ENCODE results near the gene DTX3.

DNA sequence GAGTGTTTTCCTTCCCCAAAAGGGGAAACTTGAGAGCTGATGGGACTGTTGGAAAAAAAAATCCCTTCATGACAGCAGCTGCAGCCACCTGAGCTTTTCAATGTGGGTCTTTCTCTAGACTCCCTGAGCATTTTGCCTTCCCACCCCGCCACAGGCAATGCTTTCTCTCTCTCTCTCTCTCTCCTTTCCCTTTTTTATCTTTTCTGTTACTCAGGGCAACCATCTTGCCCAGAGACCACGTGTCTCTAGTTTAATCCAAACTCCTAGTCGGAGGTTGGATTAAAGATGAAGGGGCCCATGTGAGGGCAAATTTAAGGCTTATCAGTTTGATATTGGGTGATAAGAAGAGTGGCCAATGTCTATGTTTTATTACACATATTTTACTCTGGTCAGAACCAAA is 54.3 kb downstream of the DTX3 start:
- TF ChIP-seq POLR2A (IDR thresholded peaks at IDR 0.05) (no peak), POLR2AphosphoS5 (IDR thresholded peaks at IDR 0.05; ENCODE audit: insufficient read depth in 1 of 2, low read depth in 1 of 2) (no peak)
- TF ChIP-seq, protein P1, sequence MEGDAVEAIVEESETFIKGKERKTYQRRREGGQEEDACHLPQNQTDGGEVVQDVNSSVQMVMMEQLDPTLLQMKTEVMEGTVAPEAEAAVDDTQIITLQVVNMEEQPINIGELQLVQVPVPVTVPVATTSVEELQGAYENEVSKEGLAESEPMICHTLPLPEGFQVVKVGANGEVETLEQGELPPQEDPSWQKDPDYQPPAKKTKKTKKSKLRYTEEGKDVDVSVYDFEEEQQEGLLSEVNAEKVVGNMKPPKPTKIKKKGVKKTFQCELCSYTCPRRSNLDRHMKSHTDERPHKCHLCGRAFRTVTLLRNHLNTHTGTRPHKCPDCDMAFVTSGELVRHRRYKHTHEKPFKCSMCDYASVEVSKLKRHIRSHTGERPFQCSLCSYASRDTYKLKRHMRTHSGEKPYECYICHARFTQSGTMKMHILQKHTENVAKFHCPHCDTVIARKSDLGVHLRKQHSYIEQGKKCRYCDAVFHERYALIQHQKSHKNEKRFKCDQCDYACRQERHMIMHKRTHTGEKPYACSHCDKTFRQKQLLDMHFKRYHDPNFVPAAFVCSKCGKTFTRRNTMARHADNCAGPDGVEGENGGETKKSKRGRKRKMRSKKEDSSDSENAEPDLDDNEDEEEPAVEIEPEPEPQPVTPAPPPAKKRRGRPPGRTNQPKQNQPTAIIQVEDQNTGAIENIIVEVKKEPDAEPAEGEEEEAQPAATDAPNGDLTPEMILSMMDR (IDR thresholded peaks at IDR 0.05): no peak

Measured in vagina (tissue), 2 donors.